OCI-LY1 (cell line): ENCODE data around the gene SPRED2.

Experiments used
- EZH2 ChIP-seq: fragments of 200-600 bp; sonication (generic), shearing (Covaris generic); IDR thresholded peaks from 2 replicates; pipeline ENCODE4 v1.8.0; 2017; ENCODE audit warnings: borderline replicate concordance, mixed run types, mild to moderate bottlenecking, antibody characterized with exemption, low read length, moderate library complexity, mixed read lengths
- TF ChIP-seq, protein P1 (sequence below): fragments of 200-600 bp; sonication (generic), shearing (Covaris generic); IDR thresholded peaks from 2 replicates; pipeline ENCODE4 v1.5.1; 2017; ENCODE audit warnings: mild to moderate bottlenecking, antibody characterized with exemption, low read length, moderate library complexity, mixed read lengths

DNA sequence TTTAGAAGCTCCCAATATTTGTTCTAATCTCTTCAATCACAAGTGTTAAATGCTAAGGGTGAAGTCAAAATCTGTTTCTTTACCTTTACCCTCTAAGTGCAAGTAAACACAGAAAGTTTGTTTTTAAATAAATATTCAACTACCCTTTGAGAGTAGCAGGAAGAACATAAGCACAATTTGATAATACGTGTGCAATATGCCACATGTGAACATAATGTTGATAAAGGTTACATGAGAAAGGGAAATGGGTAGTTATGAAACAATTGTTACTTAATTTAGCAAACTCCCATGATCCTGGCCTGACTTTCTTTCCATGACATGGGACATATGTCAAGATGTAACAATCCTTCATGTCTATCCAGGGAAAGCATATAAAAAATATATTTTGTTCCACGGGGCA, 7.1 kb downstream of the SPRED2 start:
- TF ChIP-seq, protein P1, sequence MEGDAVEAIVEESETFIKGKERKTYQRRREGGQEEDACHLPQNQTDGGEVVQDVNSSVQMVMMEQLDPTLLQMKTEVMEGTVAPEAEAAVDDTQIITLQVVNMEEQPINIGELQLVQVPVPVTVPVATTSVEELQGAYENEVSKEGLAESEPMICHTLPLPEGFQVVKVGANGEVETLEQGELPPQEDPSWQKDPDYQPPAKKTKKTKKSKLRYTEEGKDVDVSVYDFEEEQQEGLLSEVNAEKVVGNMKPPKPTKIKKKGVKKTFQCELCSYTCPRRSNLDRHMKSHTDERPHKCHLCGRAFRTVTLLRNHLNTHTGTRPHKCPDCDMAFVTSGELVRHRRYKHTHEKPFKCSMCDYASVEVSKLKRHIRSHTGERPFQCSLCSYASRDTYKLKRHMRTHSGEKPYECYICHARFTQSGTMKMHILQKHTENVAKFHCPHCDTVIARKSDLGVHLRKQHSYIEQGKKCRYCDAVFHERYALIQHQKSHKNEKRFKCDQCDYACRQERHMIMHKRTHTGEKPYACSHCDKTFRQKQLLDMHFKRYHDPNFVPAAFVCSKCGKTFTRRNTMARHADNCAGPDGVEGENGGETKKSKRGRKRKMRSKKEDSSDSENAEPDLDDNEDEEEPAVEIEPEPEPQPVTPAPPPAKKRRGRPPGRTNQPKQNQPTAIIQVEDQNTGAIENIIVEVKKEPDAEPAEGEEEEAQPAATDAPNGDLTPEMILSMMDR, result no peak
- TF ChIP-seq EZH2, result no peak
